ENCODE data around the gene PCDHA9.
"Not testable (repeated sequence)": the region's sequence is repeated elsewhere in the genome, so short reads cannot be mapped to it uniquely, and the experiment has no call there.

Gene PCDHA9, protein sequence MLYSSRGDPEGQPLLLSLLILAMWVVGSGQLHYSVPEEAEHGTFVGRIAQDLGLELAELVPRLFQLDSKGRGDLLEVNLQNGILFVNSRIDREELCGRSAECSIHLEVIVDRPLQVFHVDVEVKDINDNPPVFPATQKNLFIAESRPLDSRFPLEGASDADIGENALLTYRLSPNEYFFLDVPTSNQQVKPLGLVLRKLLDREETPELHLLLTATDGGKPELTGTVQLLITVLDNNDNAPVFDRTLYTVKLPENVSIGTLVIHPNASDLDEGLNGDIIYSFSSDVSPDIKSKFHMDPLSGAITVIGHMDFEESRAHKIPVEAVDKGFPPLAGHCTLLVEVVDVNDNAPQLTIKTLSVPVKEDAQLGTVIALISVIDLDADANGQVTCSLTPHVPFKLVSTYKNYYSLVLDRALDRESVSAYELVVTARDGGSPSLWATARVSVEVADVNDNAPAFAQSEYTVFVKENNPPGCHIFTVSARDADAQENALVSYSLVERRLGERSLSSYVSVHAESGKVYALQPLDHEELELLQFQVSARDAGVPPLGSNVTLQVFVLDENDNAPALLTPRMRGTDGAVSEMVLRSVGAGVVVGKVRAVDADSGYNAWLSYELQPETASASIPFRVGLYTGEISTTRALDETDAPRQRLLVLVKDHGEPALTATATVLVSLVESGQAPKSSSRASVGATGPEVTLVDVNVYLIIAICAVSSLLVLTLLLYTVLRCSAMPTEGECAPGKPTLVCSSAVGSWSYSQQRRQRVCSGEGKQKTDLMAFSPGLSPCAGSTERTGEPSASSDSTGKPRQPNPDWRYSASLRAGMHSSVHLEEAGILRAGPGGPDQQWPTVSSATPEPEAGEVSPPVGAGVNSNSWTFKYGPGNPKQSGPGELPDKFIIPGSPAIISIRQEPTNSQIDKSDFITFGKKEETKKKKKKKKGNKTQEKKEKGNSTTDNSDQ

DNA sequence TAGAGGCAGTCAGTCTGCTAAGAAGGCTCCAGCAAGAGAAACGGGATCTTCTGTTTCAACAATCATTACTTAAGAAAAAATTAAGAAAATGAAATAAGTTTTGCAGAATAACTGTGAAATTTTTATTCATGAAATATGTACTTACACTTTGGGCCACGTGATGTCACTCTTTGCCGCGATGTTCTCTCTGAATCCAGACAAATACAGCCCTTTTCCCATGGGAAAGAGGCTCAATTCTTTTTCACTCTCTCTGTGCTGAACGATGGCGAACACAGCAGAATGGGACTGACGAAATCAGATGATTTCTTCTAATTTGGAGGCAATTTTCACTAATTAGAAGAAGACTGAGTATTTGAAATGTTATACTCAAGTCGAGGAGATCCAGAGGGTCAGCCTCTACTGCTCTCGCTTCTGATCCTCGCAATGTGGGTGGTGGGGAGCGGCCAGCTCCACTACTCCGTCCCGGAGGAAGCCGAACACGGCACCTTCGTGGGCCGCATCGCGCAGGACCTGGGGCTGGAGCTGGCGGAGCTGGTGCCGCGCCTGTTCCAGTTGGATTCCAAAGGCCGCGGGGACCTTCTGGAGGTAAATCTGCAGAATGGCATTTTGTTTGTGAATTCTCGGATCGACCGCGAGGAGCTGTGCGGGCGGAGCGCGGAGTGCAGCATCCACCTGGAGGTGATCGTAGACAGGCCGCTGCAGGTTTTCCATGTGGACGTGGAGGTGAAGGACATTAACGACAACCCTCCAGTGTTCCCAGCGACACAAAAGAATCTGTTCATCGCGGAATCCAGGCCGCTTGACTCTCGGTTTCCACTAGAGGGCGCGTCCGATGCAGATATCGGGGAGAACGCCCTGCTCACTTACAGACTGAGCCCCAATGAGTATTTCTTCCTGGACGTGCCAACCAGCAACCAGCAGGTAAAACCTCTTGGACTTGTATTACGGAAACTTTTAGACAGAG is at the start of gene PCDHA9:
PCDHA9 (plus strand) TSS at position 244 of the 964 bp plus-strand sequence; CDS start at position 358, 114 bp downstream.
- DNase-seq (ENCODE audit: extremely low read depth, low read depth); H3K4me3 ChIP-seq (replicated peaks; ENCODE audit: low read depth, low read length): not testable (repeated sequence)

DNA sequence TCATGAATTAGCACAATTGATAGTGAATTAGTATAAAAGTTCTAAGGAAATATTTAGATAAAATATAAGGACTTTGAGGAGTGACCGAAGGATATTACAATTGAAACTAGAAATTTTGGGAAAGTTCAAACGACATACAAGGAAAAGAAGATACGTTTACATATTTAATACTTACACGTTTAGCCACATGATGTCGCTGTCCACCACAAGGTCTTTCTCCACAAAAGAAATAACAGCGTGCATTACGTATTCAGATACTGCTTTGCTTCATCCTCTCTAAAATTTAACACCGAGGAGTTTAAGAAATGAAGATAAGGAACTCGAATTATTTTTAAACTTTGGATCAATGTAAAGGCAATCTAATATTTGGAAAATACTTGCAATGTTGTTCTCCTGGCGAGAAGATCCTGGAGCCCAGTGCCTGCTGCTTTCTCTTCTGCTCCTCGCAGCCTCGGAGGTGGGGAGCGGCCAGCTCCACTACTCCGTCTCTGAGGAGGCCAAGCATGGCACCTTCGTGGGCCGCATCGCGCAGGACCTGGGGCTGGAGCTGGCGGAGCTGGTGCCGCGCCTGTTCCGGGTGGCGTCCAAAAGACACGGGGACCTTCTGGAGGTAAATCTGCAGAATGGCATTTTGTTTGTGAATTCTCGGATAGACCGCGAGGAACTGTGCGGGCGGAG is 47.2 kb upstream of the PCDHA9 start, which contains the start of gene PCDHA3:
PCDHA3 (plus strand) TSS at position 242 of the 678 bp plus-strand sequence.
- TF ChIP-seq, protein P1, sequence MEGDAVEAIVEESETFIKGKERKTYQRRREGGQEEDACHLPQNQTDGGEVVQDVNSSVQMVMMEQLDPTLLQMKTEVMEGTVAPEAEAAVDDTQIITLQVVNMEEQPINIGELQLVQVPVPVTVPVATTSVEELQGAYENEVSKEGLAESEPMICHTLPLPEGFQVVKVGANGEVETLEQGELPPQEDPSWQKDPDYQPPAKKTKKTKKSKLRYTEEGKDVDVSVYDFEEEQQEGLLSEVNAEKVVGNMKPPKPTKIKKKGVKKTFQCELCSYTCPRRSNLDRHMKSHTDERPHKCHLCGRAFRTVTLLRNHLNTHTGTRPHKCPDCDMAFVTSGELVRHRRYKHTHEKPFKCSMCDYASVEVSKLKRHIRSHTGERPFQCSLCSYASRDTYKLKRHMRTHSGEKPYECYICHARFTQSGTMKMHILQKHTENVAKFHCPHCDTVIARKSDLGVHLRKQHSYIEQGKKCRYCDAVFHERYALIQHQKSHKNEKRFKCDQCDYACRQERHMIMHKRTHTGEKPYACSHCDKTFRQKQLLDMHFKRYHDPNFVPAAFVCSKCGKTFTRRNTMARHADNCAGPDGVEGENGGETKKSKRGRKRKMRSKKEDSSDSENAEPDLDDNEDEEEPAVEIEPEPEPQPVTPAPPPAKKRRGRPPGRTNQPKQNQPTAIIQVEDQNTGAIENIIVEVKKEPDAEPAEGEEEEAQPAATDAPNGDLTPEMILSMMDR (IDR thresholded peaks at IDR 0.05; ENCODE audit: low read depth, low read length, missing control alignments): no peak
- H3K4me3 ChIP-seq (replicated peaks; ENCODE audit: low read depth, low read length): no peak within 1 kb of the TSS
- peak; percentile 2 for DNase-seq (ENCODE audit: extremely low read depth, low read depth)

DNA sequence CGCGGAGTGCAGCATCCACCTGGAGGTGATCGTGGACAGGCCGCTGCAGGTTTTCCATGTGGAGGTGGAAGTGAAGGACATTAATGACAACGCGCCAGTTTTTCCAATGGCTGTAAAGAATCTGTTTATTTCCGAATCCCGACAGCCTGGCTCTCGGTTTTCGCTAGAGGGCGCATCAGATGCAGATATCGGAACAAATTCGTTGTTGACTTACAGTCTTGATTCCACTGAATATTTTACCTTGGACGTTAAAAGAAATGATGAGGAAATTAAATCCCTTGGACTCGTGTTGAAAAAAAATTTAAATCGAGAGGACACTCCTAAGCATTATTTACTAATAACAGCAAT is 46.7 kb upstream of the PCDHA9 start:
- TF ChIP-seq, protein P1 (IDR thresholded peaks at IDR 0.05; ENCODE audit: low read depth, low read length, missing control alignments): peak; percentile 27
- DNase-seq (ENCODE audit: extremely low read depth, low read depth): no peak
- no peak overlapping the region for H3K4me3 ChIP-seq (replicated peaks; ENCODE audit: low read depth, low read length)

DNA sequence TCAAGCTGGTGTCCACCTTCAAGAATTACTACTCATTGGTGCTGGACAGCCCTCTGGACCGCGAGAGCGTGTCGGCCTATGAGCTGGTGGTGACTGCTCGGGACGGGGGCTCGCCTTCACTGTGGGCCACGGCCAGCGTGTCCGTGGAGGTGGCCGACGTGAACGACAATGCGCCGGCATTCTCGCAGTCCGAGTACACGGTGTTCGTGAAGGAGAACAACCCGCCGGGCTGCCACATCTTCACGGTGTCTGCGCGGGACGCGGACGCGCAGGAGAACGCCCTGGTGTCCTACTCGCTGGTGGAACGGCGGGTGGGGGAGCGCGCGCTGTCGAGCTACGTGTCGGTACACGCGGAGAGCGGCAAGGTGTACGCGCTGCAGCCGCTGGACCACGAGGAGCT is 45.8 kb upstream of the PCDHA9 start:
- not testable (repeated sequence) for DNase-seq (ENCODE audit: extremely low read depth, low read depth); H3K4me3 ChIP-seq (replicated peaks; ENCODE audit: low read depth, low read length)

DNA sequence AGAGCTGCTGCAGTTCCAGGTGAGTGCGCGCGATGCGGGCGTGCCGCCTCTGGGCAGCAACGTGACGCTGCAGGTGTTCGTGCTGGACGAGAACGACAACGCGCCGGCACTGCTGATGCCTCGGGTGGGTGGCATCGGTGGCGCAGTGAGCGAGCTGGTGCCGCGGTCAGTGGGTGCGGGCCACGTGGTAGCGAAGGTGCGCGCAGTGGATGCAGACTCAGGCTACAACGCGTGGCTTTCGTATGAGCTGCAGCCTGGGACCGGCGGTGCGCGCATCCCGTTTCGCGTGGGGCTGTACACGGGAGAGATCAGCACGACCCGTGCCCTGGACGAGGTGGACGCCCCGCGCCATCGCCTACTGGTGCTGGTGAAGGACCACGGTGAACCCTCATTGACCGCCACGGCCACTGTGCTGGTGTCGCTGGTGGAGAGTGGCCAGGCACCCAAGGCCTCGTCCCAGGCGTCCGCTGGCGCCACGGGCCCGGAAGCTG is 45.4 kb upstream of the PCDHA9 start:
- TF ChIP-seq, protein P1 (IDR thresholded peaks at IDR 0.05; ENCODE audit: low read depth, low read length, missing control alignments): no peak
- no peak overlapping the region for H3K4me3 ChIP-seq (replicated peaks; ENCODE audit: low read depth, low read length)
- DNase-seq (ENCODE audit: extremely low read depth, low read depth): no peak

DNA sequence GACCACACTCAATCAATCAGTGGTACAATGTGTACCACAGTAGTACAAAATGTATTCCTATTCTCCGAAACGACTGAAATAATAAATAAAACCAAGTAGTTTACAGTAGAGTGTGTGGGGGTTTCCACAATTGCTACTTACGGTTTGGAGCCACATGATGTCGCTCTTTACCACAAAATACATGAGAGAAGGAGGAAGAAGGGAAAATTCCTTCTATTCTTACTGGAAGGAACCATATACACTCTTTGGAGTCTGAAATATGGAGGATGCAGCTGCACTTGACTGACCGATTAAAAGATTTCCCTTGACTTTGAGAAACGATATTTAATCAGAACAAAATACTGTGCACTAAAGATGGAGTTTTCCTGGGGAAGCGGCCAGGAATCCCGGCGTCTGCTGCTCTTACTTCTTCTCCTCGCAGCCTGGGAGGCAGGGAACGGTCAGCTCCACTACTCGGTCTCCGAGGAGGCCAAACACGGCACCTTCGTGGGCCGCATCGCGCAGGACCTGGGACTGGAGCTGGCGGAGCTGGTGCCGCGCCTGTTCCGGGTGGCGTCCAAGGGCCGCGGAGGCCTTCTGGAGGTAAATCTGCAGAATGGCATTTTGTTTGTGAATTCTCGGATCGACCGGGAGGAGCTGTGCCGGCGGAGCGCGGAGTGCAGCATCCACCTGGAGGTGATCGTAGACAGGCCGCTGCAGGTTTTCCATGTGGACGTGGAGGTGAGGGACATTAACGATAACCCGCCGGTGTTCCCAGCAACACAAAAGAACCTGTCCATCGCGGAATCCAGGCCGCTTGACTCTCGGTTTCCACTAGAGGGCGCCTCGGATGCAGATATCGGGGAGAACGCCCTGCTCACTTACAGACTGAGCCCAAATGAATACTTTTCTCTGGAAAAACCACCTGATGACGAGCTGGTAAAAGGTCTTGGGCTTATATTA is 41.1 kb upstream of the PCDHA9 start, which contains the start of gene PCDHA4:
PCDHA4 (plus strand) TSS at position 235 of the 942 bp plus-strand sequence.
- TF ChIP-seq, protein P1 (IDR thresholded peaks at IDR 0.05; ENCODE audit: low read depth, low read length, missing control alignments): peak; percentile 48
- no peak within 1 kb of the TSS for H3K4me3 ChIP-seq (replicated peaks; ENCODE audit: low read depth, low read length)
- DNase-seq (ENCODE audit: extremely low read depth, low read depth): no peak

DNA sequence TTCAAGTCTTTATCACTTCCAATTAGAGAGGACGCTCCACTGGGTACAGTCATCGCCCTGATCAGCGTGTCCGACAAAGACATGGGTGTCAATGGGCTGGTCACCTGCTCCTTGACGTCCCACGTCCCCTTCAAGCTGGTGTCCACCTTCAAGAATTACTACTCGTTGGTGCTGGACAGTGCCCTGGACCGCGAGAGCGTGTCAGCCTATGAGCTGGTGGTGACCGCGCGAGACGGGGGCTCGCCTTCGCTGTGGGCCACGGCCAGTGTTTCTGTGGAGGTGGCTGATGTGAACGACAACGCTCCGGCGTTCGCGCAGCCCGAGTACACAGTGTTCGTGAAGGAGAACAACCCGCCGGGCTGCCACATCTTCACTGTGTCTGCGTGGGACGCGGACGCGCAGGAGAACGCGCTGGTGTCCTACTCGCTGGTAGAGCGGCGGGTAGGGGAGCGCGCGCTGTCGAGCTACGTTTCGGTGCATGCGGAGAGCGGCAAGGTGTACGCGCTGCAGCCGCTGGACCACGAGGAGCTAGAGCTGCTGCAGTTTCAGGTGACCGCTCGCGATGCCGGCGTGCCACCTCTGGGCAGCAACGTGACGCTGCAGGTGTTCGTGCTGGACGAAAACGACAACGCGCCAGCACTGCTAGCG is 39.8 kb upstream of the PCDHA9 start:
- not testable (repeated sequence) for H3K4me3 ChIP-seq (replicated peaks; ENCODE audit: low read depth, low read length); DNase-seq (ENCODE audit: extremely low read depth, low read depth)

Data from HFF-Myc (cell line).